Colonic mucosa (tissue), 4 donors: Measurements from ENCODE around the gene GADD45A. TPM values are rescaled to one million over a fixed set of nuclear protein-coding genes. Genes with fewer than 3 reads are reported as not detected.

ENCODE experiments used
- DNase-seq: peaks from one replicate; pipeline ENCODE4 v3.0.0-alpha.2; 2020
- H3K27ac ChIP-seq: fragments of 200-600 bp; one replicate; pipeline ENCODE4 v1.8.0; 2021
- H3K27me3 ChIP-seq: fragments of 200-600 bp; one replicate; pipeline ENCODE4 v1.8.0; 2021
- H3K36me3 ChIP-seq: fragments of 200-600 bp; one replicate; pipeline ENCODE4 v1.8.0; 2021
- H3K4me1 ChIP-seq: fragments of 200-600 bp; one replicate; pipeline ENCODE4 v1.8.0; 2021; ENCODE audit warnings: mild to moderate bottlenecking
- H3K4me3 ChIP-seq: fragments of 200-600 bp; one replicate; pipeline ENCODE4 v1.8.0; 2021
- H3K9ac ChIP-seq, 2 donors: one replicate each; pipeline ENCODE4 v1.7.0; 2013; ENCODE audit warnings: control low read depth in 2 of 2, low read depth in 2 of 2, low read length in 2 of 2
- H3K9me3 ChIP-seq: fragments of 200-600 bp; one replicate; pipeline ENCODE4 v1.8.0; 2021
- CTCF ChIP-seq: fragments of 200-600 bp; IDR thresholded peaks from one replicate; pipeline ENCODE4 v1.8.0; 2022; ENCODE audit warnings: antibody characterized with exemption, mild to moderate bottlenecking
- intact Hi-C: fragments of 100-400 bp; cut with DNase I; formaldehyde crosslinking; loops from one replicate; pipeline ENCODE4 v1.14.1; 2022
- total RNA-seq, 2 donors: library from RNA; stranded (reverse); fragmentation: NEBNext Ultra II Directional in 1 of 2; extraction: Animal tissue kit (Norgen Biotek cat#: 25700) in 1 of 2; gene quantifications; one replicate each; pipeline ENCODE4 v1.2.1, GENCODE V29; 2021
- donor health status: healthy.
- donor health status: DM: no; HTN: no; CAD: no.
- donor health status: DM: no; HTN: no; CAD: no.

GADD45A gene
- total RNA-seq, 2 donors from 2014 or later, result 29.0 to 29.4 TPM

DNA sequence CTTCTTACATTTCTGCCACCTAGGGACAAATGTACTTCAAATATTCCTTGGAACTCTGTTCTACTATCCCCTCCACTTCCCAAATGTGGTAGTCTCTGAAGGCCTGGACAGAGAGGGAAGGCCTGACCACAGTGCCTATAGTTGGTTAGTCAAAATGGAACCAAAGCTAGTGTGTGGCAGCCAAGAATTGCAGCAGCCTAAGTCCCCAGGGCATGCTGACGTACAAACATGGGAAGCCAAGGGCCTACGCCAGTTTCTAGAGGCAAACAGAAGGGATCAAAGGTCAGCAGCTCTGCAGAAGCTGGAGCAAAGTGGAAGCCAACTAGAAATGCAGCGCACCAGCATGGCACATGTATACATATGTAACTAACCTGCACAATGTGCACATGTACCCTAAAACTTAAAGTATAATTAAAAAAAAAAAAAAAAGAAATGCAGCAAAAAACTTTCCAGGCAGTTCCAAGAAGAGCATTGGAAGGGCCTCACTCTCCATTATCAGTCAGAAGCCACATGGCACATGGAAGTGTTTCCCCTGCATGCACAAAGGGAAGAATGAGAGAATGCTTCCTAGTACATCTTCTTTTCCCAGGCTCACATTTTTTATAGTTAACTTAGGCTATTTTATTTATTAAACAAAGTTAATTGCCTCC is 39.4 kb upstream of the GADD45A start:
- H3K36me3 ChIP-seq, result no peaks in the 10 kb centered on the region
- intact Hi-C loops, result no loop called here
- H3K9ac ChIP-seq, result no peak overlapping the region
- peaks cover 6% of the 10 kb centered on the region for H3K4me1 ChIP-seq
- no peaks in the 10 kb centered on the region for H3K27me3 ChIP-seq
- no peaks in the 10 kb centered on the region for H3K9me3 ChIP-seq
- no peak overlapping the region for H3K27ac ChIP-seq
- no peak for TF ChIP-seq CTCF
- DNase-seq, result peak; percentile 79
- H3K4me3 ChIP-seq, result no peak overlapping the region

GRCh38 chr1:67646145-67647035 is 38.6 kb upstream of the GADD45A start:
- Histone ChIP-seq H3K36me3 (no peaks in the 10 kb centered on the region), H3K27ac (no peak overlapping the region), H3K27me3 (no peaks in the 10 kb centered on the region), H3K9ac (peak overlapping the region in 1 of 2 donors; percentile 30), H3K4me3 (no peak overlapping the region), H3K4me1 (peaks cover 6% of the 10 kb centered on the region), H3K9me3 (no peaks in the 10 kb centered on the region)
- no peak for TF ChIP-seq CTCF
- DNase-seq, result peak; percentile 48
- intact Hi-C loops, result no loop called here

DNA sequence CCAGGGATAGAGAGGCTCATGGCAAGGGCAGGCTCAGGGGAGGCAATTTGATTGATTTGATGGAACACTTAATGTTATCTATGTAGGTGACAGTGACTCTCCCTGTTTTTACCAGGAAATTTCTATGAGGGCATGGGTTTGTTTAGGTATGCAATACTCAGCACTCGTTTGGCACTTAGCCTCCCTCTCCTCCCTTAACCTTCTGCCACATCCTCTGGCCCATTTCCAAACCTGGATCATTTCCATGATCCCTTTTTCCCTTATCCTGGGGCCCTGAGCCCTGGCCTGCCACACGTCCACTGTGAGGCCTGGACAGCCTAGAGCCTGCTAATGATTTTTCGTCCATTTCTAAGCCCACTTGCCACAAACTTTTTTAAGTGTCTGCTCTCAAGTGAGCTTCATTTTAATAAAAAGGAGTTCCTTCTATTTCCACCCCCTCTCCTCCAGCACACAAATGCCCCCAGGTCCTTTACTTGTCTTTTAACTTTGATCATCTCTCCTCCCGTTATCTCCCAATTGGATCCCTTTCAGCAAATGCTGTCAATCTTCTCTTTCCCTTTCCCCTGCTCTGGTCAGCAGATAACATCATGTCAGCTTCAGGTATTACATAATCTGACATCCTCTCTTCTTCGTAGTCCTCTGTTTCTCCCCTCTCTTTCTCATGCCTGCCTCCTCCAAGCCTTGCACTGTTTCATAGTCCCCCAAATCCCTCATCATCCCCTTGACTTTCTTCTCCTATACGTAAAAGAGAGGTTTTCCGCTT is 37.8 kb upstream of the GADD45A start:
- intact Hi-C loops, result no loop called here
- H3K4me1 ChIP-seq, result peaks cover 6% of the 10 kb centered on the region
- no peaks in the 10 kb centered on the region for H3K9me3 ChIP-seq
- H3K9ac ChIP-seq, result no peak overlapping the region
- H3K36me3 ChIP-seq, result no peaks in the 10 kb centered on the region
- H3K27me3 ChIP-seq, result no peaks in the 10 kb centered on the region
- H3K4me3 ChIP-seq, result no peak overlapping the region
- peak; percentile 49 for DNase-seq
- H3K27ac ChIP-seq, result no peak overlapping the region
- no peak for TF ChIP-seq CTCF

GRCh38 chr1:67647814-67648358 is 37.1 kb upstream of the GADD45A start:
- intact Hi-C loops, result no loop called here
- TF ChIP-seq CTCF, result no peak
- H3K4me3 ChIP-seq, result no peak overlapping the region
- H3K36me3 ChIP-seq, result no peaks in the 10 kb centered on the region
- no peak overlapping the region for H3K9ac ChIP-seq
- H3K4me1 ChIP-seq, result peaks cover 6% of the 10 kb centered on the region
- H3K27ac ChIP-seq, result no peak overlapping the region
- H3K27me3 ChIP-seq, result no peaks in the 10 kb centered on the region
- no peak for DNase-seq
- no peaks in the 10 kb centered on the region for H3K9me3 ChIP-seq

DNA sequence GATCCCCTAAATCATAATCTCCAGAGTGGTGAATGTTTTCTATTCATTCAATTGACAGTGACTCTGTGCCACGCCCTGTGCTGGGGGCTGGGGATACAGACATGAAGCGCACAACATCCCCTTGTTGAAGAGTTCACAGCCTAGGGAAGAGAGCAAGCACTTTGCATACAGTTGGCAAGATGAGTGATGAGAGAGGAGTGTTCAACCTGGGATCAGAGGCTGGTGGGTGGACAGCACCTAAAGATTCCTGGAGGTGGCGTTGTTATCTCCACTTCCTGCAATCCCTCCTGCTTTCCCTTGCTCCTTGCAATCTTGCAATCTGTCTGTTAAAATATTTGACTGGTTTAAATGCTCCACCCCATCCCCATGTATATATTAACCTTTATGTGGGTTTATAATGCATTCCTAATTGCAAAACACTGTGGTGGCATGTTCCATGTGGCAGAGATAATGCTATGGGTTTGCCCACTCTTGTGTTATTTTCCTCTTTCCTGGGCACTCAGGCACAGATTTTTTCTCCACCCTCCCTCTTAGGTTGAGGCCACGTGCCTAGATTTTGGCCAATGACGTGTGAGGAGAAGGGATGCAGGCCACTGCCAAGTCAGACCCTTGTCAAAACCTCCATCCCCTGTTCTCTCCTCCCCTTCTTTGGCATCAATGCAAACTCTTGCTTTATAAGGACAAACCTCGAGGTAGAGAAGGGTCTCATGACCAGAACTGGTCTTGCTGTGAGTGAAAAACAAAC is 36.2 kb upstream of the GADD45A start:
- Histone ChIP-seq H3K27me3 (no peaks in the 10 kb centered on the region), H3K27ac (no peak overlapping the region), H3K4me1 (peaks cover 6% of the 10 kb centered on the region), H3K36me3 (no peaks in the 10 kb centered on the region), H3K9me3 (no peaks in the 10 kb centered on the region), H3K9ac (no peak overlapping the region), H3K4me3 (no peak overlapping the region)
- TF ChIP-seq CTCF, result no peak
- intact Hi-C loops, result no loop called here
- no peak for DNase-seq
